IMR-90 (cell line): ENCODE measurements around the gene SIK1.
"Not testable (repeated sequence)": the region's sequence is repeated elsewhere in the genome, so short reads cannot be mapped to it uniquely, and the experiment has no call there.

ENCODE experiments used
- CTCF ChIP-seq: conservative IDR thresholded peaks from 2 replicates; pipeline ENCODE4 v1.5.1; 2012; ENCODE audit warnings: mild to moderate bottlenecking, low read depth, low read length, improper control_type of control experiment
- FOS ChIP-seq: fragments of 150-350 bp; IDR thresholded peaks from 2 replicates; pipeline ENCODE4 v1.6.1; 2016; ENCODE audit warnings: low read depth, low read length

GRCh38 chr21:43446277-43446932 is 19.5 kb upstream of the SIK1 start:
- TF ChIP-seq CTCF, FOS: not testable (repeated sequence)
